PFSK-1 (cell line): Measurements from ENCODE around the gene ADGRB3.

Experiments
- POLR2AphosphoS5 ChIP-seq: IDR thresholded peaks from 2 replicates; pipeline ENCODE4 v1.6.1; 2012; ENCODE audit warnings: low read depth, mild to moderate bottlenecking, control low read depth, low read length, moderate library complexity
- REST ChIP-seq, 2 experiments: IDR thresholded peaks; 2 replicates each; pipeline versions ENCODE4 v1.6.1 to v1.8.0; 2011 to 2012; ENCODE audit warnings: low read depth in 2 of 2, low read length in 2 of 2, control low read depth in 1 of 2, inconsistent platforms in 1 of 2, mild to moderate bottlenecking in 1 of 2, moderate library complexity in 1 of 2; ENCODE audit not compliant: insufficient read depth in 1 of 2
- SIN3A ChIP-seq: IDR thresholded peaks from 2 replicates; pipeline ENCODE4 v1.6.1; 2012; ENCODE audit warnings: mild to moderate bottlenecking, low read length, moderate library complexity, borderline replicate concordance; ENCODE audit not compliant: insufficient read depth
- TAF1 ChIP-seq: IDR thresholded peaks from 2 replicates; pipeline ENCODE4 v1.6.1; 2012; ENCODE audit warnings: low read length, control low read depth, borderline replicate concordance; ENCODE audit not compliant: insufficient read depth

- TF ChIP-seq SIN3A (no peak), REST (IDR thresholded peaks at IDR 0.05; ENCODE audit: insufficient read depth in 1 of 2, low read depth in 2 of 2, low read length in 2 of 2) (no peak), TAF1 (no peak), POLR2AphosphoS5 (no peak)
Observed at GRCh38 chr6:68673255-68673654, 38.2 kb downstream of the ADGRB3 start.
